ENCODE results near the gene ARPC1A.

GRCh38 chr7:99409192-99409572 lies 83.5 kb downstream of the ARPC1A start:
- TF ChIP-seq POLR2A (IDR thresholded peaks at IDR 0.05; ENCODE audit: low read length) = no peak
- TF ChIP-seq GATA1 (IDR thresholded peaks at IDR 0.05; ENCODE audit: low read depth, low read length) = no peak
